HG02943 (cell line): ENCODE measurements around the gene RBM47.

Experiments used
- ATAC-seq: cut with Tn5 transposase; IDR thresholded peaks from one replicate; pipeline ENCODE4 v1.9.1; 2021; ENCODE audit warnings: mild to moderate bottlenecking, low read depth, moderate library complexity; ENCODE audit not compliant: unreplicated experiment

Gene RBM47

GRCh38 chr4:40594261-40595178 is 35.1 kb downstream of the RBM47 start:
- no peak for ATAC-seq

GRCh38 chr4:40592034-40592433 is 37.6 kb downstream of the RBM47 start:
- ATAC-seq = no peak

GRCh38 chr4:40587826-40588225 is 41.8 kb downstream of the RBM47 start:
- no peak for ATAC-seq

GRCh38 chr4:40587351-40587750 is 42.3 kb downstream of the RBM47 start:
- ATAC-seq = no peak

- no peak for ATAC-seq
Measured at GRCh38 chr4:40586729-40587128, 42.9 kb downstream of the RBM47 start.

GRCh38 chr4:40586034-40586433 is 43.6 kb downstream of the RBM47 start:
- no peak for ATAC-seq

GRCh38 chr4:40585201-40585799 is 44.4 kb downstream of the RBM47 start:
- ATAC-seq = no peak

- ATAC-seq = no peak
Measured at GRCh38 chr4:40584517-40585141, 45.0 kb downstream of the RBM47 start.

GRCh38 chr4:40583850-40584439 is 45.7 kb downstream of the RBM47 start:
- ATAC-seq = no peak

GRCh38 chr4:40582413-40582812 is 47.3 kb downstream of the RBM47 start:
- no peak for ATAC-seq

GRCh38 chr4:40581254-40582140 is 48.2 kb downstream of the RBM47 start:
- no peak for ATAC-seq

GRCh38 chr4:40579983-40580382 is 49.7 kb downstream of the RBM47 start:
- ATAC-seq = no peak

GRCh38 chr4:40577588-40578253 is 51.9 kb downstream of the RBM47 start:
- ATAC-seq = no peak

GRCh38 chr4:40576651-40577480 is 52.8 kb downstream of the RBM47 start:
- ATAC-seq = peak; percentile 58

- ATAC-seq = no peak
Measured at GRCh38 chr4:40575846-40576245, 53.8 kb downstream of the RBM47 start.

- ATAC-seq = no peak
Measured at GRCh38 chr4:40573593-40574311, 55.9 kb downstream of the RBM47 start.

- ATAC-seq = no peak
Measured at GRCh38 chr4:40572692-40573310, 56.9 kb downstream of the RBM47 start.

GRCh38 chr4:40571208-40571607 is 58.5 kb downstream of the RBM47 start:
- ATAC-seq = no peak
